ENCODE data around the gene HOXA13. TPM values are rescaled to one million over a fixed set of nuclear protein-coding genes. Genes with fewer than 3 reads are reported as not detected.

Gene HOXA13
- total RNA-seq, 2 donors from 2014 or later = not detected

DNA sequence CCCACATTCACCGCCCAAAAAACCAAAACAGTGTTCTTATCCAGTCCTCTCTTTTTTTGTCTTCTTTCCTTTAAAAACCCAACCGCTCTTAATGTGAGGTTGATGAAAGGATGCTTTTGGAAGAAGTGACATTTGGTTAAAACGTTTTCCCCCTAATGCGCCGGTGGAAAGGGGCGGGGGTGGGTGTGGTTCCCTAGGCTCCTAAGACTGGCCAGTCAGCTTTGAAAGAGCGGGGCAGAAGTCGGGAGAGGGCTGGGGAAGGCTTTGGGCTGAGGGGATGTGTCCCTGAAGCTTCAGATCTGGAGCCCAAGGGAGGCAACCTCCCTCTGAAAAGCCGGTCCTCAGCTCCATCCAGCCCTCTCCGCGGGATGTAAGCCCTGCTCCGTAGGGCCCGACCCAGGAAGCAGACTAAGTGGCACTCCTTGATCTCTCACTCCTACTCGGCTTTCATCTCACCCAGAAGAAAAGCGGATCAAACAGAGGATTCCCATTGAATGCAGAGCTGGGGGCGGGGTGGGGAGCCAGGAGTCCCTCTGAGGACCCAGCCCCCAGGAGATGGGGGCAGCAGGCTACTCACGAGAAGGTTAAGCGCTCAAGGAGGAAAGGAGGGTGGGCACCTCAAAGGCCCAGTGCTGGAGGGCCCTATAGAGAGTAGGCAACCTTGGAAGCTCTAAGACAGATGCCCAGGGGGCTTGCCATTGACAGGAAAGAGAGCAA, 40.3 kb upstream of the HOXA13 start:
- Mint-ChIP-seq H3K36me3 (peaks cover 4 to 24% of the 10 kb centered on the region in 2 donors), H3K9me3 (no peaks in the 10 kb centered on the region), H3K27ac (no peak overlapping the region)
- ATAC-seq (no peak), DNase-seq (ENCODE audit: low spot score in 2 of 2) (no peak)

DNA sequence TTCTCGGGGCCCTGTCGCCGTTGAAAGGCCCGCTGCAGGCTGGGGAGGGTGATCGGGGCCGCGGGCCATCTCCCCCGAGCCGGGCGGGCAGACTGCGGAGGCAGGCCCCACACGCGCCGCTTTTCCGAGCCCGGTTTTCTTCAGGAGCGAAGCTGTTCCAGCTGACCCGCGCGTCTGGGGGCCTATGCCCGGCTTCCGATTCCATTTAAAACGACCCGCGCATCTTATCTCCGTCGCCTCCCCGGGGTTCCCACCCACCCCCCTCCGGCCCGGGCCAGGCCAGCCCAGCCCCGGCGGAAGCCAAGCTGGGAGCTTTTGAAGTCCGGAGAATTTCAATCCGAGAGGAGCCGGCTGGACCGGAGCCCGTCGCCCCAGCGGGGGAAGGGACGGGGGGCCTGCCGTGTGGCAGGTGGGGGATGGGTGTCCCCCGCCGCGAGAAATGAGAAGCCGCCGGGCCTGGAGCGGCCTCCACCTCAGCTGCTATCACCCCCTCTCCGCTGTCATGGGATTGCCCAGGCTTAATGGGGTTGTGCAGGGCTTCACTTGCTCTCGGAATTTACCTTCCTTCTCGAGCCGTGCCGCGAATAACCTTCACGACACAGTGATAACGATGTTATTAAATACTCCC, 39.6 kb upstream of the HOXA13 start:
- no peaks in the 10 kb centered on the region for H3K9me3 Mint-ChIP-seq

DNA sequence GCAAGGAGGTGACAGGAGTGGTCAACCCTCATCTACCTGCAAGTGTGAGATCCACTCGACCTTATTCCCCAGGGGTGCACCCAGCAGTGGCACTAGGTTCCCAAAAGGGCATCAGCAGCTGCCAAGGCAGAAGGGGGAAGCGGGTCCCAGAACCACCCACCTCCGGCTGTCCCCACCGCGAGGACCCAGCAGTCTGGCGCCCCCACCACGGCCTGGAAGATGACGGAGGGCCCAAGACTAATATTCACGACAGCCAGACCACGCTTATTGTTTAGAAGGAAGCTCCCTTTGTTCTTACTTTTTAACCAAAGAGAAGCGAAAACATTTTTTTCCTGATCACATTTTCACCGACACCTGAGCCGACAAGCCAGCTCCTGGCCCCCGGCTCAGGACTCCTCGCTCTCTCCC, 39.1 kb upstream of the HOXA13 start:
- Mint-ChIP-seq H3K9me3 (no peaks in the 10 kb centered on the region), H3K27ac (no peak overlapping the region)

More for the DNA sequence above, 39.6 kb upstream of the HOXA13 start:
- H3K27ac Mint-ChIP-seq = no peak overlapping the region
- DNase-seq (ENCODE audit: low spot score in 2 of 2) (no peak), ATAC-seq (no peak)
- H3K36me3 Mint-ChIP-seq = peaks cover 4 to 19% of the 10 kb centered on the region in 2 donors

DNA sequence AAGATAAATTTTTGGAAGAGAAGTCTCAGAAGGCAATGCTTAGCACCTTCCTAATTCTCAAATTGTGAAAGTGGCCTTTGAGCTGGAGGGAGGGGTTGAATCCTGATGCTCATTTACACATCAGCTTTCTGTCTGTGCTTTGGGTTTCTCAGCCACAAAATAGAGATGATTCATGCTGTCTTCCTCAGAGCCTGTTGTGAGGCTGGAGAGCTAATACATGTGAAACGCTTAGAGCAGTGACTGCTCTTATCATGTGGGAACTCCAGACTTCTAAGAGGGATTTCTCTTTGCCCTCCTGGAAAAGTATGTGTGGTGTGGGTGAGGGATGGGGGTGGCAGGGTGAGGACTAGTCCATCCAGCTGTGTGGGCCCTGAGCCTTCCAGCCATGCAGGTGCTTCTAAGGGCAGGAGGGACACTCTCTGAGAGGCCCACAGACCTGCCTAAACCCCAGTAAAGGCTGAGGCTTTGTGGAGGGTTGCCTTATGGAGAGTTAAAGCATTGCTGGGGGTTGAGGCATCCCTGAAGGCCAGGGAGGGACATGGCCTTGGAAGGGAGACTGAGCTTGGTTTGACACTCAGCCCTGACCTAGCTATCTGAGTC, 37.9 kb upstream of the HOXA13 start:
- DNase-seq (ENCODE audit: low spot score in 2 of 2) (no peak), ATAC-seq (peak; percentile 46 to 81)
- no peaks in the 10 kb centered on the region for H3K9me3 Mint-ChIP-seq
- H3K27ac Mint-ChIP-seq = no peak overlapping the region
- peaks cover 0 to 12% of the 10 kb centered on the region in 2 donors for H3K36me3 Mint-ChIP-seq

More for the DNA sequence above, 39.1 kb upstream of the HOXA13 start:
- no peak for DNase-seq (ENCODE audit: low spot score in 2 of 2)
- ATAC-seq = no peak
- H3K36me3 Mint-ChIP-seq = peaks cover 4 to 15% of the 10 kb centered on the region in 2 donors

DNA sequence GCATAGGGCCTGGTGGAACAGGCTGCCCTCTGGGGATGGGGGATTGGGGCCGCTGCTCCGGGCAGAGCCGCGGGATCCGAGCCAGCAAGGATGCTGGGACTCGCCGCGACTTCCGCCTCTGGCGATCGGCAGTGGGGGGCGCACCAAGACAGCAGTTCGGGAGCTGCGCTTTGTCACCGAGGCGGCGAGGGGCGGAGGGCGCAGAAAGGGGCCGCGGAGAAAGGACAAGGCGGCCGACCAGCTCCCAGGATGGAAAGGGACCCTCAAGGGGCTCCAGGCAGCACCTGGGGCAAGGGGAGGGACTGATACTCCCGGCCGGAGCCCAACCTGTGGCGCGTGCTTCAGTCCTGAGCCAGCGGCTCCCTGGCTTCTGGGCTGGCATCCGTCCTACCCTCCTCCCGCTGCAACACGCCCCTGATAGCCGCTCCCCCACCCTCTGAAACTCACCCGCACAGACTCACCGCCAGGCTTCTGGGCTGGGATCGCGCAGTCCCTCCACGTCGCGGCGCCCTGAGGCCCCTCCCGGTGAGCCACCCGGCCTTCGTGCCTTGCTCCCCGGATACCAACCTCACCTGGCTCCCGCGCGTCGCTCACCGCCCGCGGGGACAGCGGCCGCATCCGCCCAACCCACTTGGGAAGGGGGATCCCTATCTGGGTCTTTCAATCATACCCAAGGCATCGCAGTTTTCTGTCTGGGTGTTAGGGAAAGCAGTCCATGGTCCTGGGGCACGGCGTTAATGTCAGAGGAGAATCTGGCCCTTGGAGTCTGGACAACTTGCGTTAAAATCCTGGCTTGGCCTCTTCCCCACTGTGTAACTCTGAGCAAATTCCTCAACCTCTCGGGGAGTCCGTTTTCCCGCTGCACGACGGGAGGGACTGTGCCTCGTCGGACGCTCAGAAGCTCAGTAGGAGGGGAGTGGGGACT, 35.8 kb upstream of the HOXA13 start:
- H3K36me3 Mint-ChIP-seq = peaks cover 0 to 8% of the 10 kb centered on the region in 2 donors
- ATAC-seq (peak in 1 of 2 donors; percentile 27), DNase-seq (ENCODE audit: low spot score in 2 of 2) (no peak)
- no peaks in the 10 kb centered on the region for H3K9me3 Mint-ChIP-seq
- H3K27ac Mint-ChIP-seq = no peak overlapping the region

DNA sequence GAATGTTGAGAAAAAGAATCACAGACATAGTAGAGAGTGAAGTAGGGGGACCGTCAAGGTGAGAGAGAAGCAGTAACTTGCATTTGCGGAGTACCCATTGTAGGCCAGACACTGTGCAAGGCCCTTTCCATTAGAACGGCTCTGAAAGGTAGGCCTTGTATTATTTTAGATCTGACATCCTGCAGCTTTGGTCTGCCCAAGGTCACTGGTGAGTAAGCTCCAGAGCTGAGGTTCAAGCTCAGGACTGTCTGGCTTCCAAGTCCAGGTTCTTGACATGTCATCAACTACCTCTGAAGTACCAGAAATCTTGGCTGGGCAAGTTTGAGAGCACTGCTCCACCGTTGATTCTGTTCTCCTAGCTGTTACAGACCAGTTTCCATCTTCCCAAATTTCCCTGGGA, 29.6 kb upstream of the HOXA13 start:
- ATAC-seq (no peak), DNase-seq (ENCODE audit: low spot score in 2 of 2) (no peak)
- Mint-ChIP-seq H3K27ac (no peak overlapping the region), H3K36me3 (no peaks in the 10 kb centered on the region), H3K9me3 (no peaks in the 10 kb centered on the region)

DNA sequence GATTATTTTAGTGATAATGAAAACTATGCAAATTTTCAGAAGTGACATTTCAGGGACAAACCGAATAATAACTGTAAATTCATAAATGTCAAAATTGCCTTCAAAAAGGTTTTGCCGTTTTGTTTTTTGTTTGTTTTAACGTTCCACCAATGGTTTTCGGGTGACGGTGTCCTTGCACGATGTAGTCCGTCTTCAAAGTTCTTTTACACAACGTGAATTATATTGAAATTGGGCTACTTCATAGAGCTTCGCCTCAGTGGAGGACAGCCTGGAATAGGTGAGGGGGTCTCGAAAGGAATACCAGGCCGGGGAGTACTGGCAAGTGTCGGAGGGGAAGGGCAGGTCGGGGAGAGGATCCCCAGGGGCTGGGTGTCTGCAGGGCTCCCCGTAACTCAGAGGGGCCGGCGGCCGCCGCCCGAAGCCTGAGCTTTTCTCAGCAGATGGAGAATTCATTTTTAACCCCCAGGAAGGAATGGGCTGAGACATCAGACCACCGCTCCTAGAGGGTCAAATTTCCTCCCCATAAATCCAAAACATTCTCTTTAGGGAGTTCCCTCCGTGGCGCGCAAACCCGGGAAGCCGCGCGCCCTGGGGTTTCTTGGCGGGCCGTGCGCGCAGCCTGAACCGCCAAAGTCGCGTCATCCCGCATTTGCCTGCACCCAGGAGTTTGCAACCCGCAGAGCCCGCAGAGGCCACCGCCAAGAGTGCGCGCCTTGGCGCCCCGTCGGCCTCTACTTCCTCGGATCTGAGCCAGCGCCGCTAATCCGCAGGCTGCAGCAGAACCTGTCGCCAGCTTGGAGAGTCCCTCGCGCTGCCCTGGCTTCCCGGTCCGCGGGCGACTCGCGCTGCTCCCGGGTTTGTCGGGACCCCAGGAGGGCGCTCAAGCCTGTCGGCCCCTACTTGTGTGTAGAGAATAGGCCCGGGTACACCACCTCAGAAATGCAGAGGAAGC, 25.4 kb upstream of the HOXA13 start:
- DNase-seq (ENCODE audit: low spot score in 2 of 2) = no peak
- Mint-ChIP-seq H3K27ac (no peak overlapping the region), H3K36me3 (no peaks in the 10 kb centered on the region), H3K9me3 (no peaks in the 10 kb centered on the region)
- ATAC-seq = no peak

DNA sequence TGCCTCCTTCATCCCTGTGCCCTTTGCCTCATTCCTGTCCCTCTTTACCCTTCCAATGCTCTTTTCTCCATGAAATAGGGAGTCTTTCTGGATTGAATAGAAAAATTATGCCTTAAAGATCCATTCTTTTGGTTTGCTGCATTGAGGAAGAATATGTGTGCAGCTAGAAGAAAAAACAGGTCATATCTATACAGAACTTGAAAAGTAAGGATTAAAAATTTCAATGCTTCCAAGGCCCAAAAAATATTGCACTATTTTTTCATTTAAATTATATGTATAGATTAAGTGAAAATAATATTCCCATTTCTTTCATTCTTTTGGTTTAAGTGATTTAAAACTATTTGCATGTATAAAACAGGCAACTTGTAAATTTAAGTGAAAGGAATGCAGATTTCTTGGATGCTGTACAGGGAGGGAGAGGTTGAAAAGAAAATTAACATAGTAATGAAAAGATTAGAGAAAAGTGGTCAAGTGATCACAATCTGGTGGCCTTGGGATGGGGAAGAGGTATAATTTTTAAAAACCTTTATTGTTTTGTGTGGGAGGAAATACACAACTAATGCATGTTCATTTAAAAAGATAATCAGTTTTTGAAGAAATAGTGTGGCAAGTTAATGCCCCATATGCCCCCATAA, 24.2 kb upstream of the HOXA13 start:
- H3K9me3 Mint-ChIP-seq = no peaks in the 10 kb centered on the region
- no peak for DNase-seq (ENCODE audit: low spot score in 2 of 2)

DNA sequence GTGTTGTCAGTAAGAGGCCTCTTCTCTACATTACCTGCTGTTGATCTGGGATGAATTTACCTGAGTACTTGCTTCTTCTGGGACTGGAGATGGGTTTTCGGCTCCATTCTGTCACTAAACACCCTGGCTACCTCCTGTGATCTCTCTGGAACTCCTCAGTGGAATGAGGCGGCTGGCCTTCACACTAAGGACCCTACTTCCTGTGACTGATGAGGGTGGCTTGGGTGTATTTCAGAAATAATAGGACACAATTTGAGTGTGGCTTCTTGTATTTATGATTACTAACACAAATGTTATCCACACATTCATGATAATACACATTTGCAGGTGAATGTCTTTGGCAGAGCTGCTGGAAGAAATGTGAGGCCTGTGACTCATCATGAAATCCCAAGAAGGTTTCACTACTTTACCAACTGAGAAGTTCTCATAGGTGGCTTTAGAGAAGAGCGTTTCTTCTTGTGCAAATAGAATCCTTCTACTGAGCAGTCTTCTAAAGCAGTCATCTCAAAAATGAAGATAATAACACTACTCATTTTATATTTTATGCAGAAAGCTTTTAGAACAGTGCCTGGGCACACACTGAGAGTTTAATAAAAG, 21.4 kb upstream of the HOXA13 start:
- no peaks in the 10 kb centered on the region for H3K36me3 Mint-ChIP-seq
- DNase-seq (ENCODE audit: low spot score in 2 of 2) (no peak), ATAC-seq (peak; percentile 18 to 89)
- no peak overlapping the region for H3K27ac Mint-ChIP-seq
- H3K9me3 Mint-ChIP-seq = no peaks in the 10 kb centered on the region

More for the DNA sequence above, 24.2 kb upstream of the HOXA13 start:
- Mint-ChIP-seq H3K36me3 (no peaks in the 10 kb centered on the region), H3K27ac (no peak overlapping the region)
- ATAC-seq = no peak

DNA sequence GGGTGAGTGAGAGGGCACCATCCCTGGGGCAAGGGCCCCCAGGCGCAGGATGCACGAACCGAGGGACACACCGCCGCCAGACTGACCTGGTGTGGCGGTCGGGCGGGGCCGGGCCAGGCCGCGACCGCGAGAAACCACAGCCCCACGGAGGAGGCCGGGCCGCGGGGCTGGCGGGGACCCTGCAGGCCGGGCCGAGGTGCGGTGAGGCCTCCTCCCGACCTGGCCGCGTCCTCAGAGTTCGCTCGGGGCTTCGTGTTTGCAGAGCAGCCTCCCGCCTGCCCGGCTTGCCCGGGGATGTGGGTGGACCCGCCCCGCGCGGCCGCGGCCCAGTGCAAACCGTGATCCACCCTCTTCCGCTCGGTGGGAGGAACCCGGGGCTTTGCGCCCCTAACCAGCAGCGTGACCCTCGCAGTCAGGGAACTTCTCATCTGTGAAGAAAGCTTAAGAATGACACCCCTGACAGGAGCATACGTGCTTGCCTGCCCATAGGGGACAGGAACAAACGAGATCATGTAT, 20.6 kb upstream of the HOXA13 start:
- H3K9me3 Mint-ChIP-seq = no peaks in the 10 kb centered on the region
- no peak for DNase-seq (ENCODE audit: low spot score in 2 of 2)
- H3K36me3 Mint-ChIP-seq = no peaks in the 10 kb centered on the region
- ATAC-seq = no peak
- H3K27ac Mint-ChIP-seq = no peak overlapping the region

DNA sequence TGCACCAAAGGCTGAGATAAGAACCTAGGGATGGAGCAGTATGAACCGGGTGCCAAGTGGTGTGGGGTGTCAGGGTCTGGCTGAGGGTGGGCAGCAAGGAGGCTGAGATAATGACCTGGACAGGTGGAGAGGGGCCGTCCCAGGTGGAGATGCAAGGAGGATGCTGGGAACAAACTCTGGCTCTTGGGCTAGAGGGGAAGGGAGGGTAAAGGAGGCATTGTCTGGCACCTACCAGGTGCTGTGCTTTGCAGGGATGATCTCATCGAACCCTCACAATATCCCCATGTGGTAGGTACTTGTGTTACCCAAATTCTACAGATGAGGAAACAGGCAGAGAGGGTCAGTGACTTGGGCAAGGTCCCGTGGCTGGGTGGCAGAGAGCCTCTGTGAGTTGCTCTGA, 19.9 kb upstream of the HOXA13 start:
- Mint-ChIP-seq H3K27ac (no peak overlapping the region), H3K9me3 (no peaks in the 10 kb centered on the region), H3K36me3 (no peaks in the 10 kb centered on the region)
- no peak for DNase-seq (ENCODE audit: low spot score in 2 of 2)
- ATAC-seq = no peak

DNA sequence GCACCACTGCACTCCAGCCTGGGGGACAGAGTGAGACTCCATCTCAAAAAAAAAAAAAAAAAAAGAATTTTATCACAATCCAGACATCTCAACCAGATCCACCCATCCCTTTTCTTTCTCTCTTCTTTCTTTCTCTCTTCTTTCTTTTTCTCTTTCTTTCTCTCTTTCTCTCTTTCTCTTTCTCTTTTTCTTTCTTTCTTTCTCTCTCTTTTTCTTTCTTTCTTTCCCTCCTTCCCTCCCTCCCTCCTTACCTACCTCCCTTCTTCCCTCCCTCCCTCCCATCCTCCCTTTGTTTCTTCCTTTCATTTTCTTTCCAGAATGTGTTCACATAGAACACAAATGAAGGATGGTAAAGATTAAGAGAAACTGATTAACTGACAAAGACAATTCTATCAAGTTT, 18.1 kb upstream of the HOXA13 start:
- no peak overlapping the region for H3K27ac Mint-ChIP-seq
- no peaks in the 10 kb centered on the region for H3K36me3 Mint-ChIP-seq
- no peaks in the 10 kb centered on the region for H3K9me3 Mint-ChIP-seq

DNA sequence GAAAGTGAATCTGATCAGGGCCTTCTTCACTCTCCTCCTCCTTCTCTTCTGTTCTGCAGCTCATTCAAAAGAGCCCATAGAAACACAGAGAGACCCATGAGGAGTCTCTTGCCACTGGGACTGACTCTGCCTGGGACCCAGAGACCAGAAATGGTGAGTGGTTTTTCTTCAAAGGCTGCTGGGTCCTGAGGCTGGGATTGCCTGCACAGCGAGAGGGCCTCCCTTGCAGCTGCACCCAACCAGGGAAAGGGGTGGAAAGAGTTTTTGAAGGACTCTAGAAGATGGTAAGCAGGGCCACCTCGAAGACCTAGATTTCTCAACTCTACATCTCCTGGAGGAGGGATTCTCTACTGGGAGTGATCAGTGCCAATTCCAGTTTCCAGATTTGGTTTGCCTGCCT, 15.5 kb upstream of the HOXA13 start:
- H3K27ac Mint-ChIP-seq = no peak overlapping the region
- DNase-seq (ENCODE audit: low spot score in 2 of 2) (no peak), ATAC-seq (no peak)
- no peaks in the 10 kb centered on the region for H3K9me3 Mint-ChIP-seq
- no peaks in the 10 kb centered on the region for H3K36me3 Mint-ChIP-seq

More for the DNA sequence above, 18.1 kb upstream of the HOXA13 start:
- ATAC-seq (no peak), DNase-seq (ENCODE audit: low spot score in 2 of 2) (no peak)

DNA sequence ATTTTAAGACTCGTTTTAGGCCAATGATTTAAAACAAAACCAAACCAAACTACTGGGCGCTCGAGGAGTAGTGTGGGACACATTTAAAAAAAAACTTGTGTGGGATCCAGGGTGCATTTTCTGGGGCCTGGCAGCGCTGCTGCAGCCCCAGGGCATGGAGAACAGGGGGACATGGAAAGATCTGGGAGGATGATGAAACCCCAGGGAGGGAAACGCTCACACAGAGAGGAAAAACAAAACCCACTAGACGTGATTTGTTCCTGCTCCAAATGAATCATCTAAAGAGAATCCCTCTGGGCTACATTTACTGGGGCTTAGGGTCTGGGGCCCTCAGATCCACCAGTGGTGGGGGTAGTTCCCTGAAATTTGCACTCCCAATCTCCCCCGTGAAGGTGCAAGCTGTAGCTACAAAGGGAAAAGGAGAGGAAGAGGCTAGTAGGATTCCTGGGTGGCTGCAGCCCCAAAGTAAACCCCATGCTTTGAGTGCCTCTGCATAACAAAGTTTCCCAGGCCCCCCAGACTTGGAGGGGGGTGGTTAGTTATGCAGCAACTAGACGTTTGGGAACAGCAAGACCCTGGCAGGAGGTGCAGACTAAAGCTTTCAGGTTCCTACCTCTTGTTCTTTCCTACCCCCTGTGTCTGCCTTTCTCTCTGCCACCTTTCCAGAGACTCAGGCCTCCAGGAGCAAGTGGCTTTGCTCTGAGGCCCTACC, 14.5 kb upstream of the HOXA13 start:
- Mint-ChIP-seq H3K9me3 (no peaks in the 10 kb centered on the region), H3K27ac (no peak overlapping the region)
- no peak for DNase-seq (ENCODE audit: low spot score in 2 of 2)

More for the DNA sequence above, 14.5 kb upstream of the HOXA13 start:
- ATAC-seq = no peak
- no peaks in the 10 kb centered on the region for H3K36me3 Mint-ChIP-seq

Measured in activated naive CD4-positive, alpha-beta T cell treated with anti-CD3 and anti-CD28 coated beads, Interleukin-2, amount 50 U/mL, for 72 hours (primary cell).